Astrocyte of the spinal cord (primary cell): ENCODE measurements around the gene PACS2.

Experiments
- DNase-seq: peaks from one replicate; pipeline ENCODE4 v3.0.0; 2011; ENCODE audit warnings: low read depth, low spot score
- H3K4me3 ChIP-seq: 2 replicates; pipeline ENCODE4 v1.5.1; 2011; ENCODE audit warnings: low read depth, mild to moderate bottlenecking, low read length, moderate library complexity
- in situ Hi-C: cut with HindIII; loops from 2 replicates; pipeline ENCODE4 v1.10.0; 2017; ENCODE audit warnings: low sequenced_read_pairs
- TF ChIP-seq, protein P1 (sequence below): IDR thresholded peaks from 2 replicates; pipeline ENCODE4 v1.5.1; 2012; ENCODE audit warnings: low read depth, mild to moderate bottlenecking, low read length, inconsistent platforms

Gene PACS2

DNA sequence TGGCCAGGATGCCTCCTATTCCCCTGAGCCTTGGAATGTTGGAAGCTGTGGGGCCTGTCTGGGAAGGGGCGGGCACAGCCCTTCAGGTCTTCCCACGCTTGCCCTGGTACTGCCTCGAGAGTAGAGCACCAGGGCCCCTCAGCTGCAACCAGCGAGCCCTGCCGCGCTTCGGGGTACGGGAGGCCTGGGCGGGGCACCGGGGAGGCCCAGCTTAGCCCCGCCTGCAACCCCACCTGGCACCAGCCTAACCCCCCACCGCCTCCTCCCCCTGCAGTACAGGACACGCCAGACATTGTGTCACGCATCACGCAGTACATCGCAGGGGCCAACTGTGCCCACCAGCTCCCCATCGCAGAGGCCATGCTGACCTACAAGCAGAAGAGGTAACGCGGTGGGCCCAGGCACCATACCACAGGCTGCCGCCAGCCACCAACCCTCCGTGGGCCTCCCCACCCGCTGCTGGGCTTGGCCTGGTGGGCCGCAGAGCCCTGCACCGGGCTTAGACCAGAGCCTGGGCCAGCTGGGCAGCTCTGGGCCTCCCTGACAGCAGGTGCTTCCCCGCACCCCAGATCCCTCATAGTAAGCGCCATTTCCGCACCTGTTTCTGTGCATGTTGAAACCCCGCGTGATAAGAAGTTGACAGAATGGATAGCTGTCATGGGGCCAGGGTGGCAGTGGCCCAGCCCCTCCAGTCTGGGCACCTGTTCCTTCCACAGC is 70.2 kb downstream of the PACS2 start:
- H3K4me3 ChIP-seq, result no peak overlapping the region
- TF ChIP-seq, protein P1, sequence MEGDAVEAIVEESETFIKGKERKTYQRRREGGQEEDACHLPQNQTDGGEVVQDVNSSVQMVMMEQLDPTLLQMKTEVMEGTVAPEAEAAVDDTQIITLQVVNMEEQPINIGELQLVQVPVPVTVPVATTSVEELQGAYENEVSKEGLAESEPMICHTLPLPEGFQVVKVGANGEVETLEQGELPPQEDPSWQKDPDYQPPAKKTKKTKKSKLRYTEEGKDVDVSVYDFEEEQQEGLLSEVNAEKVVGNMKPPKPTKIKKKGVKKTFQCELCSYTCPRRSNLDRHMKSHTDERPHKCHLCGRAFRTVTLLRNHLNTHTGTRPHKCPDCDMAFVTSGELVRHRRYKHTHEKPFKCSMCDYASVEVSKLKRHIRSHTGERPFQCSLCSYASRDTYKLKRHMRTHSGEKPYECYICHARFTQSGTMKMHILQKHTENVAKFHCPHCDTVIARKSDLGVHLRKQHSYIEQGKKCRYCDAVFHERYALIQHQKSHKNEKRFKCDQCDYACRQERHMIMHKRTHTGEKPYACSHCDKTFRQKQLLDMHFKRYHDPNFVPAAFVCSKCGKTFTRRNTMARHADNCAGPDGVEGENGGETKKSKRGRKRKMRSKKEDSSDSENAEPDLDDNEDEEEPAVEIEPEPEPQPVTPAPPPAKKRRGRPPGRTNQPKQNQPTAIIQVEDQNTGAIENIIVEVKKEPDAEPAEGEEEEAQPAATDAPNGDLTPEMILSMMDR, result no peak
- DNase-seq, result no peak
- in situ Hi-C loops, result no loop called here

- TF ChIP-seq, protein P1, result no peak
- no peak for DNase-seq
- in situ Hi-C loops, result no loop called here
- H3K4me3 ChIP-seq, result no peak overlapping the region
Observed at GRCh38 chr14:105385322-105385637, 70.7 kb downstream of the PACS2 start.

GRCh38 chr14:105385698-105386365 is 71.3 kb downstream of the PACS2 start:
- TF ChIP-seq, protein P1, result no peak
- DNase-seq, result no peak
- no peak overlapping the region for H3K4me3 ChIP-seq
- in situ Hi-C loops, result no loop called here

DNA sequence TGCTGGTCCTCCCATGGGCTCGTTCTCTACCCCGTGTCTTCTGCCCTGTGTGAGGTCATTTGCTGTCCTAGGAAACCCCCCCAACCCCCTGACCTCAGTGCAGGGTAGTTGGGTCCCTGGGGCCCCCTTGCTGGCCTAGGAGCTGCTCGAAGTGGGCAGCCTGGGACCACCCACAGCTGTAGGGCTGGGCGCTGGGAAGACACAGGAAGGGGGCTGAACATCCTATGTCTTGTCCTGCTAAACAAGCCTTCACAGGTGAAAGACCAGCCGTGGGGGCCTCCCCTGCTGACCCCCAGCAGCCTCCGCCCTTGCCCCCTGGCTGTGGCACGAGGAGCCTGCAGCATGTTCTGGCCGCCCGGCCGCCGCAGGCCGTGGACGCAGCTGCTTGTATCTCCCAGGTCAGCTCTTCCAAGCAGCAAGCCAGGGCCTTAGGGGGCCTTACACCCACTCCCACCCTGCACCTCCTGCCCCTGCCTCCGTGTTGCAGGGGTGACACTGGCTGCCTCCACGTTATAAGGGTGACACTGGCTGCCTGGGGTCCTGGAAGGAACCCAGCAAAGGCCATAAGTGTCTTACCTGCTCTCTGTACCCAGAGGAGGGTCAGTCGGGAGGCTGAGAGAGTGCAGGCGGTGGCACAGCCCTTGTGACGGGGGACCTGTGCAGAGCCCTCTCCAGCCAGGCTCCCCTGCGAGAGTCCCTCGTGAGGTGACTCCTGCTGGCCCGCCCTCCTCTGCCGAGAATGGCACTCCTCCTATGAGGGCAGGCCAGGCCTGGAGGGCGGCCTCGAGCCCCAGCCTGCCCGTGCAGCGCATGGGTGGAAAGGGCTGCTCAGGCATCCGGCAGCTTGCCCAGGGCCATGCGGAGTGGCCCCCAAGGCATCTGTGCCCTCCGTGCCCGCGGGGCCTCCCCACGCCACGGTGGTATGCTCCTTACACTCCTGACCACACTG is 72.3 kb downstream of the PACS2 start:
- DNase-seq, result no peak
- in situ Hi-C loops, result no loop called here
- TF ChIP-seq, protein P1, result peak; percentile 0
- no peak overlapping the region for H3K4me3 ChIP-seq

GRCh38 chr14:105387530-105387922 is 73.0 kb downstream of the PACS2 start:
- in situ Hi-C loops, result no loop called here
- DNase-seq, result no peak
- TF ChIP-seq, protein P1, result no peak
- no peak overlapping the region for H3K4me3 ChIP-seq

DNA sequence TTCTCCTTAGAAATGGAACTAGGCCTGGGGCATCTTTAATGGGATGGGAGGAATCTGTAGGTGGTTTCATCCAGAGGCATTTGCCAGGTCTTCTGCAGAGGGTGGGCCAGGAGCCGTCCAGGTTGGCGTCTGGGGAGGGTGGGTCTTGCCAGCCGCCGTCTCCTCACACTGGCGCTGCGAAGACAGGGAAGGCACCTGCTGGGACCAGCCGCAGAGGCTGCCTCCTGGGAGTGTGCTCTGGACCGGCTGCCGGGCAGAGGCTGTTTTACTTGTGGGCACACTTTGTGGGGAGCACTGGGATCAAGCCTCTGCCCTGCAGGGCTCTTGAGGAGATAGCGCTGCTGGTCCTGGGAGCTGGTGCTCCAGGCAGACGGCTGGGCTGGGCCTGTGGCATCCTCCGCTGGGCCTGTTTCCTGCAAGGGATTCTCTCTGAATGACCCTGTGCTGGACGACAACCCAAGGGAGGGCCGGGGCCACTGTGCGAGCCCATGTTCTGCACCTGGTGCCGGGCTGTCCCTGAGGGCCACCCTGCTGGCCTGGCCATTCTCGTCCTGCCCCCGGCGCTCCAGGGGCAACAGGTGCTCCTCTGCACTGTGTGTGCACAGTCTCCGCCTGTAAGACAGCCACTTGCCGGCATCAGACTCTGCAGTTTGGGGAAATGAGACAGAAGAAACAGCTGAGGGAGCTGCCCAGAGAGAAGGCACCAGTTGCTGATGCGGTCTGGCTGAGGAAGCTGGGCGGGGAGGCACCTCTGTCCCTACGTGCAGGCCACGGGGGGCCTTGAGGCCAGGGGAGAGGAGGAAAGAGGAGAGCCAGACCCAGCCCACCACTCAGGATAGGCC is 73.8 kb downstream of the PACS2 start:
- in situ Hi-C loops, result no loop called here
- TF ChIP-seq, protein P1, result no peak
- DNase-seq, result no peak
- no peak overlapping the region for H3K4me3 ChIP-seq
